ENCODE results near the gene TSG101. TPM values are rescaled to one million over a fixed set of nuclear protein-coding genes. Genes with fewer than 3 reads are reported as not detected.

The TSG101 gene
- total RNA-seq, 3 donors from 2014 or later: 60.6 to 71.1 (median 64.9) TPM

GRCh38 chr11:18466402-18466801 lies 60.3 kb downstream of the TSG101 start:
- Histone ChIP-seq H3K9me3 (no peaks in the 10 kb centered on the region), H3K36me3 (ENCODE audit: low read depth) (no peaks in the 10 kb centered on the region), H3K4me3 (no peak overlapping the region), H3K4me1 (ENCODE audit: low read depth) (no peaks in the 10 kb centered on the region)
- intact Hi-C loops (cut with DNase I, micrococcal nuclease): no loop called here
- ATAC-seq (no peak), DNase-seq (no peak)
- no peak for TF ChIP-seq CTCF (IDR thresholded peaks at IDR 0.05)

GRCh38 chr11:18463439-18463838 lies 63.3 kb downstream of the TSG101 start:
- intact Hi-C loops (cut with DNase I, micrococcal nuclease): no loop called here
- DNase-seq (no peak), ATAC-seq (no peak)
- TF ChIP-seq CTCF (IDR thresholded peaks at IDR 0.05): no peak
- Histone ChIP-seq H3K36me3 (ENCODE audit: low read depth) (no peaks in the 10 kb centered on the region), H3K9me3 (no peaks in the 10 kb centered on the region), H3K4me3 (no peak overlapping the region), H3K4me1 (ENCODE audit: low read depth) (no peaks in the 10 kb centered on the region)

DNA sequence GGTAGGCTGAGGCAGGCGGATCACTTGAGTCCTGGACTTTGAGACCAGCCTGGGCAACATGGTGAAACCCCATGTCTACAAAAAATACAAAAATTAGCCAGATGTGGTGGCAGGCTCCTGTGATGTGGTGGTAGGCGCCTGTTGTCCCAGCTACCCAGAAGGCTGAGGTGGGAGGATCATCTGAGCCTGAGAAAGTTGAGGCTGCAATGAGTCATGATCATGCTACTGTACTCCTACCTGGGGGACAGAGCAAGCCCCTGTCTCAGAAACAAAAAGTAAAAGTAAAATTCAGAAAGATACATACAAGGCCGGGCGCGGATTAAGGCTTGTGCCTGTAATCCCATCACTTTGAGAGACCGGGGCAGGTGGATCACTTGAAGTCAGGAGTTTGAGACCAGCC lies 64.8 kb downstream of the TSG101 start:
- Histone ChIP-seq H3K4me1 (ENCODE audit: low read depth) (no peaks in the 10 kb centered on the region), H3K9me3 (no peaks in the 10 kb centered on the region), H3K4me3 (no peak overlapping the region), H3K36me3 (ENCODE audit: low read depth) (no peaks in the 10 kb centered on the region)
- ATAC-seq (no peak), DNase-seq (no peak)
- TF ChIP-seq CTCF (IDR thresholded peaks at IDR 0.05): no peak
- intact Hi-C loops (cut with DNase I, micrococcal nuclease): no loop called here

DNA sequence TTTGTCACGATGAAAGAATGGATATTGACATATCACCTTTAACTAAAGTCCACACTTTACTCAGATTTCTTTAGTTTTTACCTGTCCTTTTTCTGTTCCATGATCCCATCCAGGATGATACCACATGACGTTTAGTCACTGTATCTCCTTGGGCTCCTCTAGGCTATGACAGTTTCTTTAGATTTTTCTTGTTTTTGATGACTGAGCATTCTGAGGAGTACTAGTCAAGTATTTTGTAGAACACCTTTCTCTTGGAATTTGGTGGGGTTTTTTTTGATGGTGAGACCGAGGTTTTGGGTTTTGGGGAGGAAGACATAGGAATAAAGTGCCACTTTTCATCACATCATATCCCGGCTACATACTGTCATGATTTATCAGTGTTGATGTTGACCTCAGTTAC lies 67.1 kb downstream of the TSG101 start:
- DNase-seq: no peak
- ATAC-seq: no peak
- no peaks in the 10 kb centered on the region for H3K4me1 ChIP-seq (ENCODE audit: low read depth)
- H3K36me3 ChIP-seq (ENCODE audit: low read depth): no peaks in the 10 kb centered on the region
- no peak overlapping the region for H3K4me3 ChIP-seq
- H3K9me3 ChIP-seq: no peaks in the 10 kb centered on the region
- no peak for TF ChIP-seq CTCF (IDR thresholded peaks at IDR 0.05)
- intact Hi-C loops (cut with DNase I, micrococcal nuclease): no loop called here

DNA sequence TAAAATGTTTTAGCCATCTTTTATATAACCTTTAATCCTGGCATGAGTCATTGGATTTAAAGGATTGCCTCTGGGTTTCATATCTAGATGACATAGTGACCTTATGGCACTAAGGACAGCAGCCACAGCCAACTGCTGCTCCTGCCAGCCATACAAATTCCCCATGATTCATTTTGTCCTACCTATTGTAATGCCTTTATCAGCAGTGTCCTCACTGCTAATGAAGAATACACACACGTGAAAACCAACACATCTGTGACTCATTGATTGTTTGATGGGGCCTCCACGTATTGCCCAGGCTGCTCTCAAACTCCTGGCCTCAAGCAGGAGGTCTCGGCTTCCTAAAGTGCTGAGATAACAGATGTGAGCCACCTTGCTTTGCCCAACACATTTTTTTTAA lies 69.3 kb downstream of the TSG101 start:
- DNase-seq: no peak
- Histone ChIP-seq H3K9me3 (no peaks in the 10 kb centered on the region), H3K4me1 (ENCODE audit: low read depth) (no peaks in the 10 kb centered on the region), H3K4me3 (no peak overlapping the region), H3K36me3 (ENCODE audit: low read depth) (no peaks in the 10 kb centered on the region)
- ATAC-seq: peak; percentile 55
- no peak for TF ChIP-seq CTCF (IDR thresholded peaks at IDR 0.05)
- intact Hi-C loops (cut with DNase I, micrococcal nuclease): no loop called here

DNA sequence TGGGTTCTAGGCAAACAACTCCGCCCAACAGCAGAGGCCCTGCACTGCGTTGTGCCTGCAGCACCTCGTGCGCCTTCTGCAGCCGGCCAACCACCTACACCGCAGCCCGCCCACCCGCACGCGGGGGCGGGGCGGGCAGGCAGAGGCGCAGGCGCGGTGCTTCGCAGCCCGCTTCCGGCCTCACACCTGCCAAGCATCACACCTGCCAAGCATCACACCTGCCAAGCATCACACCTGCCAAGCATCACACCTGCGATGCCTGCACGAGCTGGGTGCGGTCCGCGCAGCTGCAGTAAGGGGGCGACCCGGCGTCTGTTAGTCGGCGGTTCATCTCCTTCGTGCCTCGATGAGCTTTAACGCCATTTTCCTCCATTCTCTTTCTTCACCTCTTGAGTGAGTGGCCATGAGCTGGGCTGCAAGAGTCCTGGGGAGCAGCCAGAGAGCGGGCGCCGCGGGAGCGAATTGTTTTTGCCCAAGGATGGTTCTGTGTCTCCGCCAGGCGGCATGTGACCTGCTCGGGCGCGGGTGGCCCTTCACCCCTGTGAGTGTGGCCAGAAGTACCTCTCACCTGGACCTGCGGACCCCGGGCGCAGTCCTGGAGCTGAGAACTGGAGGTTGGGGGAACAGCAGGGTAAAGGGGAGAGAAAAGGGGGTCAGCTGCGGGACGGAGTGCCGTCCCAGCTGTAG lies 70.9 kb downstream of the TSG101 start, which contains the start of gene LDHAL6A:
LDHAL6A (plus strand) TSS at position 171 of the 687 bp plus-strand sequence. CDS start 825 bp downstream, outside the sequence.
- Histone ChIP-seq H3K4me3 (no peak within 1 kb of the TSS), H3K36me3 (ENCODE audit: low read depth) (no peaks in the 10 kb centered on the region), H3K9me3 (no peaks in the 10 kb centered on the region), H3K4me1 (ENCODE audit: low read depth) (no peaks in the 10 kb centered on the region)
- ATAC-seq (no peak), DNase-seq (no peak)
- no peak for TF ChIP-seq CTCF (IDR thresholded peaks at IDR 0.05)
- intact Hi-C loops (cut with DNase I, micrococcal nuclease): no loop called here
